ENCODE measurements around the gene DENND6B. TPM values are rescaled to one million over a fixed set of nuclear protein-coding genes. Genes with fewer than 3 reads are reported as not detected.
A peak's percentile ranks its signal among the peaks of the same experiment; 100 is the strongest.

DENND6B gene
- total and polyA plus RNA-seq, 5 donors: 2.0 to 3.1 (median 2.4) TPM

DNA sequence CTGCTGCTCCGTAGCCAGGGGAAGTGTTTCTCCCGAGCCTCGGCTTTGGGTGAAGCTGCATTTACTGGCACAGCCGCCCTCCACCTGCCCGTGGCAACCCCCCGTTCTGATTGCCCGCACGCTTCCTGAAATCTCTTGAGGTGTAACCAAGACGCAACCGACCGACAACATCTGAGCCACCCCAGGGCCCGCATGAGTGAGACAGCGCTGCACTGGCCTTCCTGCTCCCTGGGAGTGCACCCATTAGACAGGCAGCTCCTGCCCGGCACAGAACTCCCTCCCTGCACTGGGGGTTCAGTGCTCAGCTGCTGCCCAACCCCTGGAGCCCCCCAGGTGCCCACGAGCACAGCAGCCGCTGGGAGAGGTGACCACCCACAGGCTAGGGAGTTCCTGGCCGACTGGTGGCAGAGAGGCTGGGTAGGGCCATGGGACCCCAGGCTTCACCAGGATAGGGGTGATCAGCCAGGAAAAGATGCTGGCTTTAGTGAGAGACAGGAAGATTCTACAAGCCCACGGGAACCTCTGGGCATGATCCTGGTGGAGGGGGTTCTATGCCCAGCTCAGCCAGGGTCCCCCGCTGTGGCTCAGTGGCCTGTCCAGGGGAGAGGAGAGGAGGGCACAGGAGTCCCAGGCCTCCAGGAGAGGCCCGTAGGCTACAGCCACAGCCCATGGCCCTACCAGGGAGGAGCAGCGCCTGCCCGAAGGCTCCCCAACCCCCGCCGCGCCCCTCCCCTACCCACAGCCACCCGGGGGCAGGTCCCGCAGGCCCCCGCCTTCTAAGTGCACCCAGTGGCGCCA lies 34.0 kb downstream of the DENND6B start:
- peaks cover 11% of the 10 kb centered on the region for H3K4me1 ChIP-seq (ENCODE audit: control insufficient read depth, insufficient read depth, low read length)
- peak overlapping the region; percentile 90 for H3K27ac ChIP-seq (ENCODE audit: low read length)
- DNase-seq (no peak), ATAC-seq (no peak)
- no peaks in the 10 kb centered on the region for H3K27me3 ChIP-seq (ENCODE audit: control insufficient read depth, insufficient read depth)
- no peaks in the 10 kb centered on the region for H3K9me3 ChIP-seq (ENCODE audit: control insufficient read depth, low read length)
- intact Hi-C loops (cut with DNase I): no loop called here
- peak overlapping the region; percentile 2 for H3K4me3 ChIP-seq (ENCODE audit: low read length)
- WGBS: 40% methylated on average over 29 of the region's 29 CpGs

DNA sequence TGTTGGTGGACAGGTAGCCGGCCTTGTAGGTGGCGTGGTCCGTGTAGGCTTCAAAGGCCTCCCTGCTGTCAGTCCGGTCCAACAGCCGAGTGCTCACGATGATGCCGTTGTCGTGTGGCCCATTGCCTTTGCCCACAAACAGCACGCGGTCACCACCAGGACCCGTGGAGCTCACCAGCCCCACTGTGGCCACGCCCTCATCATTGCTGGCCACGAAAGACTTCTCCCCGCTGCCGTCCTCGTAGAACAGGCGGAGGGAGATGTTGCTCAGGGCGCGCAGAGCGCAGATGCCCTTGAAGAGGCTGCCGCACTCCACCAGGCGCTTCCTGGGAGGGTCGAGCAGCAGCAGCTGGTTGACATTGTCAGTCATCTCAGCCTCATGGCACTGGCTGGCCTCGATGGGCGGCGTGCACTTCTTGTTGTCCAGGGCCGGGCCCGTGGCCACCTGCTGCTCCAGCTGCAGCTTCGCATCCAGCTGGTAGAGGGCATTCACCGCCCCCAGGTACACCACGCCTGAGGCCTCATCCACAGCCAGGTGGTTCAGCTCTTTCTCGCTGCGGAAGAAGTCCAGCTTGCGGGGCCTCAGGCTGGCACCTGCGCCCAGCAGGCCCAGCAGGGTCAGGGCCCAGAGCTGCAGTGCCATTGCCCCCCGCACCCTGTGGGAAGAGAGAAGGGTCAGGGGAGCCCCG lies 36.7 kb downstream of the DENND6B start:
- Histone ChIP-seq H3K9me3 (ENCODE audit: control insufficient read depth, low read length) (no peaks in the 10 kb centered on the region), H3K4me3 (ENCODE audit: low read length) (no peak overlapping the region), H3K27me3 (ENCODE audit: control insufficient read depth, insufficient read depth) (no peaks in the 10 kb centered on the region), H3K4me1 (ENCODE audit: control insufficient read depth, insufficient read depth, low read length) (peaks cover 11% of the 10 kb centered on the region), H3K27ac (ENCODE audit: low read length) (no peak overlapping the region)
- intact Hi-C loops (cut with DNase I): no loop called here
- no peak for DNase-seq
- no peak for ATAC-seq
- 90% methylated on average over 37 of the region's 37 CpGs for whole genome bisulfite sequencing

GRCh38 chr22:50289151-50289941 lies 37.5 kb downstream of the DENND6B start:
- Histone ChIP-seq H3K4me3 (ENCODE audit: low read length) (no peak overlapping the region), H3K27ac (ENCODE audit: low read length) (no peak overlapping the region), H3K4me1 (ENCODE audit: control insufficient read depth, insufficient read depth, low read length) (peaks cover 10% of the 10 kb centered on the region), H3K27me3 (ENCODE audit: control insufficient read depth, insufficient read depth) (no peaks in the 10 kb centered on the region), H3K9me3 (ENCODE audit: control insufficient read depth, low read length) (no peaks in the 10 kb centered on the region)
- intact Hi-C loops (cut with DNase I): no loop called here
- no peak for ATAC-seq
- 90% methylated on average over 57 of the region's 57 CpGs for WGBS
- no peak for DNase-seq

DNA sequence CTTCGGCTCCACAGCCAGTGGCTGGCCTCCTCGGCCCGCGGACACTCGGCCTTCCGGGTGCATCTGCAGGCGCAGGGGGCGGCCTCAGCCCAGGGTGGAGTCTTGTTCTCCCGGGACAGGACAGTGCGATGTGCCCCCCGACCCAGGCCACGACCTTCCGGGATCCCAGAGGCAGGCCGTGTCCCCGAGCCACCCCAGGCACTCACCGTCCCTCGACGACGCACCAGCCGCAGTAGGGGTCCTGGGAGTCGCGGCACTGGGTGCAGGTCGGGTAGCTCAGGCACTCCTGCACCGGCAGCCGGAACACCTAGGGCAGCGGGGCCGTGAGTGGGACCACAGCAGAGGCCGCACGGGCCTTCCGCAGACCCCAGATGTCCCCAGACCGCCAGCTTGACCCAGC lies 39.1 kb downstream of the DENND6B start:
- intact Hi-C loops (cut with DNase I): no loop called here
- H3K9me3 ChIP-seq (ENCODE audit: control insufficient read depth, low read length): no peaks in the 10 kb centered on the region
- WGBS: 92% methylated on average over 31 of the region's 31 CpGs
- H3K27me3 ChIP-seq (ENCODE audit: control insufficient read depth, insufficient read depth): no peaks in the 10 kb centered on the region
- H3K4me1 ChIP-seq (ENCODE audit: control insufficient read depth, insufficient read depth, low read length): peaks cover 2% of the 10 kb centered on the region
- ATAC-seq: no peak
- no peak overlapping the region for H3K27ac ChIP-seq (ENCODE audit: low read length)
- no peak overlapping the region for H3K4me3 ChIP-seq (ENCODE audit: low read length)
- no peak for DNase-seq

DNA sequence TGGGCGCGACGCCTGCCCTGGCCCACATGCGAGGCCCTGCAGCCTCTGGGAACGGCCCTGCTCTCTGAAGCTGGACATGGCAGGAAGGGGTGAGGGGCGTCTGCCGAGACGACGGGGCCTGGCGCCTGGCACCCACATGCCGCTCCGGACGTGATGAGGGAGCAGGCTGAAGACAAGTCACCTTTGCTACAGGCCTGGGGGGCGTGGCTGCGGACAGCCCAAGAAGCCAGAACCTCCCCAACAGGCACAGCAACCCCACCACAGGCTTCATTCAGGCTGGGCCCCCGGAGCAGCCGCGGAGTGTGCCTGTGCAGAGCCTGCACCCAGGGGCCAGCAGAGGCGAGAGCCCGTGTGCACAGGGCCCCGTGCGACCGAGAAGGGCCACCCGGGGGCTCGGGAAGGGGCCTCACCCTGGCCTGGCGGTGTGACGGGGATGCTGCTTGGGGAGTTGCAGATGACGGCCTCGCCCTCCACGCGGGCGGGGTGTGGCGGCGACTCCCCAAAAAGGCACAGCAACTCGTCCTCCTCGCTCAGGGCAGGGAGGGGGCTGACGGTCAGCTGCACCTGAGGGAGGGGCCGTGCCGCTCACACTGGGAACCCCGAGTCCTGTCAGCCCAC lies 40.0 kb downstream of the DENND6B start:
- Histone ChIP-seq H3K4me1 (ENCODE audit: control insufficient read depth, insufficient read depth, low read length) (no peaks in the 10 kb centered on the region), H3K27ac (ENCODE audit: low read length) (no peak overlapping the region), H3K9me3 (ENCODE audit: control insufficient read depth, low read length) (no peaks in the 10 kb centered on the region), H3K27me3 (ENCODE audit: control insufficient read depth, insufficient read depth) (no peaks in the 10 kb centered on the region), H3K4me3 (ENCODE audit: low read length) (no peak overlapping the region)
- ATAC-seq (no peak), DNase-seq (no peak)
- WGBS: 90% methylated on average over 40 of the region's 40 CpGs
- intact Hi-C loops (cut with DNase I): no loop called here

DNA sequence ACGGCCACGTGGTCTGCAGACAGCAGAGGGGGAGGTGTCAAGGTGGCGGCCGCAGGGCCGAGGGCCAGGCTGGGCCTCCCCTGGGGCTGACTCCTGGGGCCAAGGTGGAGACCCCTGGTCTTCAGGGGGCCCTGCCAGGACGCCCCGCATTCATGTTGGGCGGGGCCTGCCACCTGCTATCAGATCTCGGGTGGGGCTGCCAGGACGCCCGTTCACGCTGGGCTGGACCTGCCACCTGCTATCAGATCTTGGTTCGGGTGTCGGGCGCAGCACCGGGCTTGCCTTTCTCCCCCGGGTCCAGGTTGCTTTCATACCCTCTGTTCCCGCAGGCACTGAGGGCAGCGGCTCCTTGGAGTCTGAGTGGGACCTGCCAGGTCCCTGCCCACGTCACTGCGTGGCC lies 40.5 kb downstream of the DENND6B start:
- H3K27me3 ChIP-seq (ENCODE audit: control insufficient read depth, insufficient read depth): no peaks in the 10 kb centered on the region
- H3K4me1 ChIP-seq (ENCODE audit: control insufficient read depth, insufficient read depth, low read length): no peaks in the 10 kb centered on the region
- WGBS: 87% methylated on average over 21 of the region's 21 CpGs
- no peak for ATAC-seq
- no peaks in the 10 kb centered on the region for H3K9me3 ChIP-seq (ENCODE audit: control insufficient read depth, low read length)
- no peak overlapping the region for H3K27ac ChIP-seq (ENCODE audit: low read length)
- intact Hi-C loops (cut with DNase I): no loop called here
- no peak for DNase-seq
- no peak overlapping the region for H3K4me3 ChIP-seq (ENCODE audit: low read length)

DNA sequence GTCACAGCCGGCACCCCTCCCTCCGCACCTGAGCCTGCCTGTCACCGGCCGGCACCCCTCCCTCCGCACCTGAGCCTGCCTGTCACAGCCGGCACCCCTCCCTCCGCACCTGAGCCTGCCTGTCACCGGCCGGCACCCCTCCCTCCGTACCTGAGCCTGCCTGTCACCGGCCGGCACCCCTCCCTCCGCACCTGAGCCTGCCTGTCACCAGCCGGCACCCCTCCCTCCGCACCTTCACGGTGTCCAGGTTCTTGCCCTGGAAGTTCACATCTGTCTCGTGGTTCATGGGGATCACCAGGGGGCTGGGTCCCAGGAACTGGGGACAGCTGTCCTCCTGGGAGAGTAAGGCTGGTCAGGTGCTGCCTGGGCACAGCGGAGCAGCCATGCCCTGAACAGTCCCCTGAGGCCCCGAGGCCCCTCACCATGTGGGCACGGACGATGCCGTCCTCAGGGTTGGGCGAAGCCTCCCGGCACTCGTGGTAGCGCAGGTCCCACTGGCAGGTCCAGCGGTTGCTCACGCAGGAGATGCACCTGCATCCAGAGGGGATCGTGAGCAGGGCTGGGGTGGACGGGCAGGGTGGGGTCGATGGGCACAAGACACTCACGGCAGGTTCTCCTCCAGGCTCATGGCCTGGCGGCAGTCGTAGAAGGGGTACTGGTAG lies 41.1 kb downstream of the DENND6B start:
- no peak for DNase-seq
- intact Hi-C loops (cut with DNase I): no loop called here
- no peak overlapping the region for H3K27ac ChIP-seq (ENCODE audit: low read length)
- H3K4me1 ChIP-seq (ENCODE audit: control insufficient read depth, insufficient read depth, low read length): no peaks in the 10 kb centered on the region
- H3K27me3 ChIP-seq (ENCODE audit: control insufficient read depth, insufficient read depth): no peaks in the 10 kb centered on the region
- 94% methylated on average over 29 of the region's 34 CpGs for WGBS
- ATAC-seq: no peak
- H3K4me3 ChIP-seq (ENCODE audit: low read length): no peak overlapping the region
- no peaks in the 10 kb centered on the region for H3K9me3 ChIP-seq (ENCODE audit: control insufficient read depth, low read length)

GRCh38 chr22:50284479-50284878 lies 42.3 kb downstream of the DENND6B start:
- H3K9me3 ChIP-seq (ENCODE audit: control insufficient read depth, low read length): no peaks in the 10 kb centered on the region
- no peak overlapping the region for H3K4me3 ChIP-seq (ENCODE audit: low read length)
- 87% methylated on average over 13 of the region's 13 CpGs for WGBS
- no peaks in the 10 kb centered on the region for H3K27me3 ChIP-seq (ENCODE audit: control insufficient read depth, insufficient read depth)
- no peaks in the 10 kb centered on the region for H3K4me1 ChIP-seq (ENCODE audit: control insufficient read depth, insufficient read depth, low read length)
- H3K27ac ChIP-seq (ENCODE audit: low read length): no peak overlapping the region
- intact Hi-C loops (cut with DNase I): no loop called here
- no peak for DNase-seq
- ATAC-seq: no peak

- WGBS: 94% methylated on average over 30 of the region's 30 CpGs
- DNase-seq (no peak), ATAC-seq (no peak)
- Histone ChIP-seq H3K4me3 (ENCODE audit: low read length) (no peak overlapping the region), H3K9me3 (ENCODE audit: control insufficient read depth, low read length) (no peaks in the 10 kb centered on the region), H3K4me1 (ENCODE audit: control insufficient read depth, insufficient read depth, low read length) (no peaks in the 10 kb centered on the region), H3K27me3 (ENCODE audit: control insufficient read depth, insufficient read depth) (no peaks in the 10 kb centered on the region), H3K27ac (ENCODE audit: low read length) (no peak overlapping the region)
- intact Hi-C loops (cut with DNase I): no loop called here
These were observed 43.0 kb downstream of the DENND6B start for GRCh38 chr22:50283821-50284220.

- H3K9me3 ChIP-seq (ENCODE audit: control insufficient read depth, low read length): no peaks in the 10 kb centered on the region
- ATAC-seq (peak; percentile 20 to 27), DNase-seq (no peak)
- intact Hi-C loops (cut with DNase I): no loop called here
- H3K4me1 ChIP-seq (ENCODE audit: control insufficient read depth, insufficient read depth, low read length): no peaks in the 10 kb centered on the region
- 80% methylated on average over 45 of the region's 45 CpGs for WGBS
- H3K27me3 ChIP-seq (ENCODE audit: control insufficient read depth, insufficient read depth): no peaks in the 10 kb centered on the region
- H3K4me3 ChIP-seq (ENCODE audit: low read length): no peak overlapping the region
- H3K27ac ChIP-seq (ENCODE audit: low read length): peak overlapping the region; percentile 32
These were observed 44.3 kb downstream of the DENND6B start for GRCh38 chr22:50282361-50283155.

Data from right cardiac atrium (tissue), 5 donors.